AG04450 (cell line): ENCODE data around the gene ATP1A4. TPM values are rescaled to one million over a fixed set of nuclear protein-coding genes. Genes with fewer than 3 reads are reported as not detected.

Source experiments
- CTCF ChIA-PET: fragments of 300-600, 350-600 bp; formaldehyde crosslinking; extraction: SDS; loops from one replicate; lab custom pipeline; 2022; ENCODE audit warnings: antibody characterized with exemption, inconsistent platforms; lab: Charles Lee
- POLR2A ChIA-PET: fragments of 350-600 bp; formaldehyde crosslinking; extraction: SDS; loops from one replicate; lab custom pipeline; 2021; ENCODE audit warnings: antibody characterized with exemption, inconsistent platforms; lab: Yijun Ruan, JAX
- DNase-seq: peaks from one replicate; pipeline ENCODE4 v3.0.0-alpha.2; 2011; ENCODE audit warnings: low read depth, low spot score
- H3K27ac ChIP-seq: one replicate; pipeline ENCODE4 v1.5.1; 2012; ENCODE audit warnings: low read depth, low read length, control low read depth
- H3K27me3 ChIP-seq: one replicate; pipeline ENCODE4 v1.6.0; 2012; ENCODE audit warnings: low read length; ENCODE audit not compliant: control insufficient read depth, insufficient read depth
- H3K4me3 ChIP-seq: 2 replicates; pipeline ENCODE4 v1.5.1; 2011; ENCODE audit warnings: mild to moderate bottlenecking, low read depth, low read length, control low read depth
- H3K9me3 ChIP-seq: 2 replicates; pipeline ENCODE4 v1.5.1; 2012; ENCODE audit warnings: low read length; ENCODE audit not compliant: control insufficient read depth, insufficient read depth
- polyA plus RNA-seq: library from polyadenylated mRNA; depleted of rRNA; stranded (reverse); fragments of >200 nt; gene quantifications from 2 replicates; pipeline ENCODE4 v1.2.3, GENCODE V29; 2011
- TF ChIP-seq, protein P1 (sequence below): IDR thresholded peaks from 2 replicates; pipeline ENCODE4 v1.5.1; 2011; ENCODE audit warnings: low read depth, low read length, control low read depth, inconsistent platforms

ATP1A4 gene
- polyA plus RNA-seq, 1 experiment: not detected

DNA sequence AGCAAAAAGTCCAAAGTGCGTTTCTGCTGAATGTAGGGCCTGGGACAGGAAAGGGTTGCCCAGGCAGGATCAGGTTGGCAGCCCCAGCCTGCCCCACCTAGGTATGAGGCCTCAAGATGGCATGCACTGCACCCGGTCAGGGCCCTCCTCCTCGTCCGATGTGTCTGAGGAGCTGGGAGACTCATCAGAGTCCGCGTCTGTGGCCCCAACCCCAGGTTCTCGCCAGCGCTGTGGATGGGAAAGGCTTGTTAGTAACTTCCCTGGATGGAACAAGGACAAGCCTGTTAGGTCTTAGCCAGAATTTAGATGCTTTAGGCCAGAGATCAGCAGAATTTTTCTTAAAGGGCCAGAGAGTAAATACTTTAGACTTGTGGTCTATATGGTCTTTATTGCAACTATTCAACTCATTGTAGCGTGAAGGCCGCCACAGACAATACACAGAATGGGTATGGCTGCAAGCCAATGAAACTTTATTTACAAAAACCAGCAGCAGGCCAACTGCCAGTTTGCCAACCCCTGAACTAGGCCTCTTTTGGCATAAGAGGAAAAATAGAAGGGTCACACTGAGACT, 66.2 kb downstream of the ATP1A4 start:
- TF ChIP-seq, protein P1, sequence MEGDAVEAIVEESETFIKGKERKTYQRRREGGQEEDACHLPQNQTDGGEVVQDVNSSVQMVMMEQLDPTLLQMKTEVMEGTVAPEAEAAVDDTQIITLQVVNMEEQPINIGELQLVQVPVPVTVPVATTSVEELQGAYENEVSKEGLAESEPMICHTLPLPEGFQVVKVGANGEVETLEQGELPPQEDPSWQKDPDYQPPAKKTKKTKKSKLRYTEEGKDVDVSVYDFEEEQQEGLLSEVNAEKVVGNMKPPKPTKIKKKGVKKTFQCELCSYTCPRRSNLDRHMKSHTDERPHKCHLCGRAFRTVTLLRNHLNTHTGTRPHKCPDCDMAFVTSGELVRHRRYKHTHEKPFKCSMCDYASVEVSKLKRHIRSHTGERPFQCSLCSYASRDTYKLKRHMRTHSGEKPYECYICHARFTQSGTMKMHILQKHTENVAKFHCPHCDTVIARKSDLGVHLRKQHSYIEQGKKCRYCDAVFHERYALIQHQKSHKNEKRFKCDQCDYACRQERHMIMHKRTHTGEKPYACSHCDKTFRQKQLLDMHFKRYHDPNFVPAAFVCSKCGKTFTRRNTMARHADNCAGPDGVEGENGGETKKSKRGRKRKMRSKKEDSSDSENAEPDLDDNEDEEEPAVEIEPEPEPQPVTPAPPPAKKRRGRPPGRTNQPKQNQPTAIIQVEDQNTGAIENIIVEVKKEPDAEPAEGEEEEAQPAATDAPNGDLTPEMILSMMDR: no peak
- no peak for DNase-seq
- Histone ChIP-seq H3K27me3 (no peaks in the 10 kb centered on the region), H3K4me3 (no peak overlapping the region), H3K9me3 (no peaks in the 10 kb centered on the region), H3K27ac (peak overlapping the region; percentile 35)
- ChIA-PET POLR2A (interaction anchor here (0.6 to 1.9 kb wide), 2 partner anchors 12 to 34 kb away, joined by 3 to 5 read pairs; no protein-coding TSS in a partner anchor), CTCF (interaction anchor here (1.0 to 6.6 kb wide), 6 partner anchors 11 to 114 kb away, joined by 3 to 258 read pairs (median 64); partner anchors contain the start of gene CASQ1)

DNA sequence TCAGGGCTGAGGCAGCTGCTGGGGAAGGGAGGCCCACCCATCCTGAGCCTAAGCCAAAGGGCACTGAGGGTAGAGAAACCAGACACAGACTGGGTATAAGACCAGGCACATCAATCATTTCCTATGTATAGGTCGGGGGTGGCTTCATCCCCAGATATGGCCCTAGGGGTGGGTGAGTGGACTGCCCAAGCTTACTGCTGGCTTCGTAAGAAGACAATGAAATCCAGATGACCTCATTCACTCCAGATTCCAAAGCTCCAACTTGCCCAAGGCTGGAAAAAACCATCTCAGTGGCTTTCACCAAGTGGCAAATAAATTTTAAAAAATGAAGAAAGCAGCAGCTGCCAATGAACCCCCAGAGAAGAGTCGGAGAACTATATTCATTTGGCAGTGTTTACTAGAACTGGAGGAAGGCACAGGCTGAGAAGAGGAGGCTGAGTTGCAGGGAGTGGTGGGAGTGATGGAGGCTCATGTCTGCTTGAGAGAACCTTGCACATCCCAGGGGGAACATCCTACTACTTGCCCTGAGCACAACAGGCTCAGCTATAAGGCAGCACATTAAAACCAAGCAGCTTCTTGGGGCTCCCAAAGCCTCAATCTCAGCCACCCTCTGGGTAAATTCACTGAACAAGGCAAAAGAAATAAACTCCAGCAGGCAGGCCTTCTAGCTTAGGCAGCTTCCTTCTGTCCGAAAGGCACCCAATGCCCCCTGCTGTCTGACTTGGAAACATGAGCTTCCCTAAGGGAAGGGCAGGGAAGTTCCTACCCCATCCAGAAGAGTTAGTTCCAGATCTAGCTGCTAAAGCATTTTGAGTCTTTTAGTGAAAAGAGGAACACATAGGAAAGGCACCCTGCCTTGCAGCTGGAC, 67.9 kb downstream of the ATP1A4 start:
- POLR2A ChIA-PET: interaction anchor here (0.5 to 2.3 kb wide), 12 partner anchors 10 to 121 kb away, joined by 3 to 11 read pairs (median 4); partner anchors contain the start of genes DCAF8 and IGSF8

DNA sequence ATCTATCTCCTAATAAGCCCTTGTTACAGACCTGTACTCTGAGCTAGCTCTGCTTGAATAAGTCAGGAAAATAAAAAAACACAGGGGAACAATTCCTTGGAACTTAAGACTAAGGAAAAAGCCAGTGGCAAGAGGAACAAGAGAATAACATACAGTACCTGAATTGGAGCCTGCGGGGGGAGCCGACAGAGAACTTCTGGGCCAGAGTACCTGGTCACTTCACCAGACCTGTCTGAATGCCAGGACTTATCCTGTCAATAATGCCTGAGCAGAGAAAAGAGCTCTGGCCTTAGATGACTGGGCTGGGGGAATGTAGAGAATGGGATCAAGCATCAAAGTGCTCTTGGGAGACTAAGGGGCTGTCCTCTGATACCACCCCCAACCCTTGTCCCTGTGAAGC, 68.9 kb downstream of the ATP1A4 start:
- TF ChIP-seq, protein P1: no peak
- no peaks in the 10 kb centered on the region for H3K9me3 ChIP-seq
- H3K27ac ChIP-seq: no peak overlapping the region
- no peaks in the 10 kb centered on the region for H3K27me3 ChIP-seq
- CTCF ChIA-PET: interaction anchor here (0.6 to 6.6 kb wide), 38 partner anchors 9 to 176 kb away, joined by 3 to 258 read pairs (median 9); partner anchors contain the start of genes CASQ1, DCAF8, IGSF8 and KCNJ9
- DNase-seq: no peak
- POLR2A ChIA-PET: interaction anchor here (1.0 to 2.3 kb wide), 4 partner anchors 14 to 122 kb away, joined by 3 to 11 read pairs (median 3); partner anchors contain the start of gene IGSF8
- no peak overlapping the region for H3K4me3 ChIP-seq

More for the DNA sequence above, 67.9 kb downstream of the ATP1A4 start:
- TF ChIP-seq, protein P1: peak; percentile 84
- CTCF ChIA-PET: interaction anchor here (0.7 to 6.6 kb wide), 43 partner anchors 8 to 175 kb away, joined by 3 to 258 read pairs (median 9); partner anchors contain the start of genes CASQ1, DCAF8, IGSF8 and KCNJ9
- Histone ChIP-seq H3K4me3 (no peak overlapping the region), H3K9me3 (no peaks in the 10 kb centered on the region), H3K27ac (peak overlapping the region; percentile 71), H3K27me3 (no peaks in the 10 kb centered on the region)
- DNase-seq: peak; percentile 55

DNA sequence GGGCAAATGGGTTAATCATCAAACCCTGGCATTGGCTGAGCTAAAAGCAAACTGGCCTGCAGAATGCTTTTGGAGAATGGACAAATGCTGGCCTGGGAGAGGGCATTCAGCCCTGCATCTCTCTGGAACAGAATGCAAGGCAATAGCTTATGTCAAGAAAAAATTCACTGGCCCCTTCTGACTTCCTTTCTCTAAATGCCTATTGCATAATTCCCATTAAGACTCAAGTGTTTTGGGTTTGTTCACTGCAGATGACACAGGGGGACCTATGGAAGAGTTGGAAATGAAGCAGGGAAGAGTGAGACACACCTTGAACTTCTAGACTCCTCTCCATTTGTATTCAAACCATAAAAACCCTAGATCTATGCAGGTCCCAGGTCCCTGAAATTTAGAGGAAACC, 69.7 kb downstream of the ATP1A4 start:
- DNase-seq: no peak
- TF ChIP-seq, protein P1: no peak

More for the DNA sequence above, 69.7 kb downstream of the ATP1A4 start:
- ChIA-PET POLR2A (interaction anchor here (1.2 to 2.3 kb wide), 2 partner anchors 28 to 120 kb away, joined by 3 to 11 read pairs; no protein-coding TSS in a partner anchor), CTCF (interaction anchor here (2.0 to 6.6 kb wide), 11 partner anchors 8 to 134 kb away, joined by 11 to 258 read pairs (median 52); partner anchors contain the start of genes CASQ1 and IGSF8)
- Histone ChIP-seq H3K4me3 (no peak overlapping the region), H3K9me3 (no peaks in the 10 kb centered on the region), H3K27me3 (no peaks in the 10 kb centered on the region), H3K27ac (no peak overlapping the region)
